HG02970 (cell line): ENCODE results near the gene IQSEC1.

Experiments used
- ATAC-seq: cut with Tn5 transposase; IDR thresholded peaks from one replicate; pipeline ENCODE4 v1.9.1; 2021; ENCODE audit warnings: mild to moderate bottlenecking, moderate library complexity, moderate number of reproducible peaks; ENCODE audit not compliant: unreplicated experiment, low FRiP score

Gene IQSEC1

GRCh38 chr3:12903000-12903800 is 170.0 kb downstream of the IQSEC1 start:
- ATAC-seq: no peak

- no peak for ATAC-seq
Observed at GRCh38 chr3:12902181-12902999, 170.8 kb downstream of the IQSEC1 start.

GRCh38 chr3:12901623-12902045 is 171.6 kb downstream of the IQSEC1 start:
- no peak for ATAC-seq

- ATAC-seq: no peak
Observed at GRCh38 chr3:12900885-12901411, 172.3 kb downstream of the IQSEC1 start.

- ATAC-seq: no peak
Observed at GRCh38 chr3:12898965-12899755, 174.1 kb downstream of the IQSEC1 start.

GRCh38 chr3:12898290-12898964 is 174.8 kb downstream of the IQSEC1 start:
- ATAC-seq: no peak

GRCh38 chr3:12897381-12898289 is 175.6 kb downstream of the IQSEC1 start:
- no peak for ATAC-seq

GRCh38 chr3:12896063-12896985 is 176.9 kb downstream of the IQSEC1 start:
- no peak for ATAC-seq

GRCh38 chr3:12895391-12896062 is 177.7 kb downstream of the IQSEC1 start:
- ATAC-seq: no peak

GRCh38 chr3:12894629-12895028 is 178.6 kb downstream of the IQSEC1 start:
- no peak for ATAC-seq

- no peak for ATAC-seq
Observed at GRCh38 chr3:12893852-12894251, 179.4 kb downstream of the IQSEC1 start.

GRCh38 chr3:12893247-12893646 is 180.0 kb downstream of the IQSEC1 start:
- ATAC-seq: no peak

- no peak for ATAC-seq
Observed at GRCh38 chr3:12892840-12893189, 180.4 kb downstream of the IQSEC1 start.

GRCh38 chr3:12891985-12892839 is 181.0 kb downstream of the IQSEC1 start:
- no peak for ATAC-seq

- ATAC-seq: no peak
Observed at GRCh38 chr3:12891391-12891984, 181.7 kb downstream of the IQSEC1 start.
